HG02852 (cell line): ENCODE data around the gene DUSP2.

Source experiments
- ATAC-seq: cut with Tn5 transposase; IDR thresholded peaks from one replicate; pipeline ENCODE4 v1.9.1; 2021; ENCODE audit warnings: mild to moderate bottlenecking, moderate library complexity; ENCODE audit not compliant: unreplicated experiment

DUSP2 gene

DNA sequence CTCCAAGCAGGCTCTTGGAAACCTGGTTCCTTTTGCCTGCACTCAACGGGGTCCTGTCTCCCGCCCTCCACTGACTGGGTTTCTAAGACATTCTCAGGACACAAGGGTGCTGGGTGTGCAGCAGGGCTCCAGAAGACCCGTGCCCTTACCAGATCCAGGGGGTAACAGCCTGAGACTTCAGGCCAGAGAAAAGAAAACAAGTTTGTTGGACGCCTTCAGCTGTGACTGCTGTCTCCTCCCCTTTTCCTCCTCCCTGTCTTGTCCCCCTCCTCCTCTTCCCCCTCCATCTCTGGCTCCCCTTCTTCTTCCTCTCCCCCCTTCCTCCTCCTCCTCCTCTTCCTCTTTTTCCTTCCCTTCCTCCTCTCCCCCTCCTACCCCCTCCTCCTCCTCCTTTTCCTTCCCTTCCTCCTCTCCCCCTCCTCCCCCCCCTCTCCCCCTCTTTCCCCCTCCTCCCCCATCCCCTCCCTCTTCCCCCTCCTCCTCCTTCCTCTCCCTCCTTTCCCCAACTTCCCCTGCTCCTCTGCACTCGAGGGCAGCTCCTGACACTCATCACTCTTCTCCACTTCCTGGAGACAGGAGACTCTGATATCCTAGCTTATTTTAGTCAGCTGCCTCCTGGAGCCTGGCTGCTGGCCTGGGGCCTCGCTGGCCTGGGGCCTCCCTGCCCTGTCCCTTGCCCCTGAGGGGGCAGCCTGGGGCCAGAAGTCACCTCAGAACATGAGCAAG, 41.3 kb downstream of the DUSP2 start:
- no peak for ATAC-seq

DNA sequence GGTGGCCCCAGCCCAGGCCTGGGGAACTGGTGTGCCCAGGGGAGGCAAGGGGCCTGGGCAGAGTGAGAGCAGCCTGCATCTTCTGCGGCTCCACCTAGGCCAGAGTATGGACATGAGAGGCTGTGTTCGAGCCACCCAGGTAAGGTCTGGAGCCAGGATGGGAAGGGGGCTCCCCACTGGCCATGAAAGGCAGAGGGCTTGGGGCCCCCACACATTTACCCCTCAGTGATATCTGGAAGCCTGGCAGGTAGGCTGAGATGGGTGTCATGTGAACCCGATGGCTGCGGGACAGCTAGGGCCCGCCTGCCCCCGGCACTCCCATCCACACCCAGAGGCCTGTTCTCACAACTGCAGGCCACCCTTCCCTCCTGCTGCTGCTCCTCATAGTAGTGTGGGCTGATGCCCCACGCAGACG, 42.0 kb downstream of the DUSP2 start:
- no peak for ATAC-seq

DNA sequence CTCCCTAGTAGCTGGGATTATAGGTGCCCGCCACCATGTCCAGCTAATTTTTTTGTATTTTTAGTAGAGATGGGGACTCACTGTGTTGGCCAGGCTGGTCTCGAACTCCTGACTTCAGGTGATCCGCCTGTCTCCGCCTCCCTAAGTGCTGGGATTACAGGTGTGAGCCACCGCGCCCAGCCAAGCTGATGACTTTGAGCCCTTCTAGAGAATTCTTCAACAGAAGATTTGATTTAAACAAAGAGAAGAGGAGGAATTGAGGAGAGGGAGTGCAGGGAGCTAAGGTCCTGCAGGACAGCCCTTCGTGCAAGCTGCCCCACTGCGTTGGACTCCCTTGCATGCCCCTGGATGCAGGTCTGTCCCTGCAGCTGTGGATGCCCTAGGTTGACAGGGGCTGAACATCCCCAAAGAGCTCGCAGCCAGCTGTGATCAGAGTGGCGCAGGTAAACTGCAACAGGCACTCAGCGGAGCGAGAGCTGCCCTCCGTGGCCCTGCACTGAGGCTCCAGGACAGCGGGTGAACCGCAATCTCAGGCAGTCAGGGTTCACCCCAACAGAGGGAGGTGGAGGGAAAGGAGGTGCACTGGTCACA, 42.5 kb downstream of the DUSP2 start:
- ATAC-seq: no peak

DNA sequence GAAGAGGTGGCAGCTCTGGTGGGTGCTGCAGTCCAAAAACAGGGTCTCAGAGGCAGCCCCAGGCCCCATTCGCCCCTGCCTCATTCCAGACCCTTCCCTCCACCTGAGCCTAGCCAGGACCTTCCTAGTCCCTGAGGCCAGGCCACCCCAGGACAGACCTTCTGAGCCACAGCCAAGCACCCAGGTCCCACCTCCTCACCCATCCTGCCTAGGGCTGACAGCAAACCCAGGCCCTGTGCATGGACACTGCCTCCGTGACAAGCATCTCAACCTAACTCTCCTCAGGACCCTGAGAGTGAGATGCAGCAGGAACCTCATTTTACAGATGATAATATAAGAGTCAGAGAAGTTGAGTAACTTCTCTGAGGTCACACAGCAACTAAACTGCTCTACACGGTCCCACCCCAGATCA, 44.3 kb downstream of the DUSP2 start:
- no peak for ATAC-seq

DNA sequence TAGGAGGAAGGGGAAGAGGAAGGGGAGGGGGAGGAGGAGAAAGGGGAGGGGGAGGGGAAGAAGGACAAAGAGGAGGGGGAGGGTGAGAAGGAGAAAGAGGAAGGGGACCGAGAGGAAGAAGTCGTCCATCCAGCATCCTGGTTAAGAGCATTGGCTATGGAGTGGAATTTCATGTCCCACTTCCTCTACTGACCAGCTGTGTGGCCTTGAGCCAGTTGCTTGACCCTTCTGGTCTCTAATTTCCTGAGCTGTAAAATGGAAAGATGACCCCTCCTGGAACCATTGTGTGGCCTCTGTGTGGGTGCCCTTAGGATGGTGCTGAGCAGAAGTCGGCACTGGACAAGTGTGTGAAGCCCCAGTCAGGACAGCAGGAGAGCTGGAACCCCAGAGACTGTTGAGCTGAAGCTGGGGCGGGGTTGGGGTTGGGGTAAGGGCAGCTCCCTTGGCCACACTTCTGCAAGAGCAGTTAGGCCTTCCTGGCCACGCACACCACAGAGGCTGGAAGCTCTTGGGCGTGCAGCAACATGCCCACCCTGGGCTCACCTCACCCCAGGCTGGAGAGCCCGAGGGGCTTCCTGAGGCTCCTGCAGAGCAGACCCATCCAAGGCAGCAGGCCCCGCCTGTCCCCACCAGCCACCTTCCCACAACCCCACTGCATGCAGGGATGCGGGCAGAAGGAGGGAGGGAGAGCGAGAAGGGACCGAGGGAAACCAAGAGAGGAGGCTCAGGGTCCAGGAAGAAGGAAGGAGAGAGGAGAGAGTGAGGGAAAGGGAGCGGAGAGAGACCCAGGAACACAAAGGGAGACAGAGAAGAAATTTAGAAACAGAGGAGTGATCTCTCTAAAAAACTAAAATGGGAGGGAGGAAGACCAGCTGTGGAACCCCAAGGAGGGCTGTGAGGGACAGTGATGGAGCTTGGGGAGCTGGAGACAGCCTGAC, 45.1 kb downstream of the DUSP2 start:
- ATAC-seq: no peak

GRCh38 chr2:96098900-96099590, 46.2 kb downstream of the DUSP2 start:
- ATAC-seq: no peak

GRCh38 chr2:96097951-96098823, 47.1 kb downstream of the DUSP2 start:
- ATAC-seq: no peak

DNA sequence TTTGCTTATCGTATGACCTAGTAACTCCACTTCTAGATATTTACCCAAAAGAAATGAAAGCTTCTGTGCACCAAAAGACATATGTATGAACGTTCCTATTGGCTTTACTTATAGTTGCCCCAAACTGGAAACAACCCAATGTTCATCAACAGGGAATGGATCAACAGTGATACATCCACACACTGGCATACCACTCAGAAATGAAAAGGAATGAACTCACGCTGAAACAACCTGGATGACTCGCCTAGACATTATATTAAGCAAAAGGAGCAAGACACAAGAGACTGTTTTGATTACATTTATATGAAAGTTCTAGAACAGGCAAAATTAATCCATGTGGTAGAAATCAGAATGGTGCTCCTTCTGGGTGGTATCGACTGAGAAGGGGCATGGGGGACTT, 47.8 kb downstream of the DUSP2 start:
- no peak for ATAC-seq

GRCh38 chr2:96095116-96095636, 50.1 kb downstream of the DUSP2 start:
- ATAC-seq: no peak

- no peak for ATAC-seq
Observed at GRCh38 chr2:96093528-96093927, 51.7 kb downstream of the DUSP2 start.
